OCI-LY7 (cell line): ENCODE data around the gene DTNB.

ENCODE experiments used
- CTCF ChIP-seq: fragments of 200-600 bp; sonication (generic); conservative IDR thresholded peaks from 2 replicates; pipeline ENCODE4 v1.5.1; 2014; ENCODE audit warnings: mild to moderate bottlenecking, antibody characterized with exemption, low read length, moderate library complexity, mixed read lengths
- EZH2phosphoT487 ChIP-seq: fragments of 200-600 bp; sonication (generic); IDR thresholded peaks from 2 replicates; pipeline ENCODE4 v1.6.1; 2018; ENCODE audit warnings: low read depth, borderline replicate concordance, mild to moderate bottlenecking, mixed run types, antibody characterized with exemption, low read length, moderate library complexity, mixed read lengths

GRCh38 chr2:25467743-25468142, 205.6 kb downstream of the DTNB start:
- no peak for TF ChIP-seq CTCF
- no peak for TF ChIP-seq EZH2phosphoT487
